Right cardiac atrium (tissue), 5 donors: Measurements from ENCODE around the gene DCTD. TPM values are rescaled to one million over a fixed set of nuclear protein-coding genes. Genes with fewer than 3 reads are reported as not detected.

ENCODE experiments used
- ATAC-seq, 2 donors: fragments of 200-7000 bp; cut with Tn5 transposase; one replicate each; pipeline versions ENCODE4 v1.8.0 to v1.9.1; 2020; ENCODE audit warnings: moderate library complexity in 2 of 2, mild to moderate bottlenecking in 1 of 2
- DNase-seq, 3 donors: peaks; one replicate each; pipeline ENCODE4 v3.0.0-alpha.2; 2020
- H3K27ac ChIP-seq: one replicate; pipeline ENCODE4 v1.5.1; 2013; ENCODE audit warnings: mild to moderate bottlenecking, low read length, control low read depth, moderate library complexity
- H3K27me3 ChIP-seq: one replicate; pipeline ENCODE4 v1.6.1; 2013; ENCODE audit not compliant: control insufficient read depth, insufficient read depth
- H3K4me1 ChIP-seq: one replicate; pipeline ENCODE4 v1.6.1; 2013; ENCODE audit warnings: low read length; ENCODE audit not compliant: control insufficient read depth, insufficient read depth
- H3K4me3 ChIP-seq: one replicate; pipeline ENCODE4 v1.5.1; 2013; ENCODE audit warnings: low read length, control low read depth
- H3K9me3 ChIP-seq: one replicate; pipeline ENCODE4 v1.6.1; 2013; ENCODE audit warnings: low read length; ENCODE audit not compliant: control insufficient read depth
- WGBS: extraction: QIAGEN DNeasy Blood & Tissue Kit; methylation state at CpG from one replicate; pipeline ENCODE4 v1.1.7; 2013; 5-methylcytosine and 5-hydroxymethylcytosine counted together
- intact Hi-C, 4 donors: fragments of 100-400 bp; cut with DNase I; formaldehyde crosslinking; loops; one replicate each; pipeline versions ENCODE4 v1.11.0 to v1.14.0; 2022 to 2023
- polyA plus RNA-seq: library from polyadenylated mRNA; stranded (reverse); fragments of 200-250 nt; gene quantifications from one replicate; pipeline ENCODE4 v1.2.3, GENCODE V29; 2013
- total RNA-seq, 4 donors: library from RNA; stranded (reverse); fragmentation: NEBNext Ultra II Directional; extraction: Animal tissue kit (Norgen Biotek cat#: 25700); gene quantifications; one replicate each; pipeline ENCODE4 v1.2.1, GENCODE V29; 2021
- donor health status: healthy with polysubstance abuse.
- donor health status: DM: no; HTN: yes; CAD: no.
- donor health status: DM: no; HTN: no; CAD: no.
- donor health status: DM: no; HTN: yes; CAD: no; lungs with severe emphysema.
- donor health status: DM: yes; HTN: yes; CAD: no.

DCTD gene
- total and polyA plus RNA-seq, 5 donors: 26.7 to 56.0 (median 44.2) TPM

- no peak for DNase-seq
- intact Hi-C loops: no loop called here
- no peak overlapping the region for H3K4me3 ChIP-seq
- ATAC-seq: peak in 1 of 2 donors; percentile 30
- 85% methylated on average over 9 of the region's 9 CpGs for WGBS
- H3K4me1 ChIP-seq: no peaks in the 10 kb centered on the region
- H3K27ac ChIP-seq: no peak overlapping the region
- no peaks in the 10 kb centered on the region for H3K9me3 ChIP-seq
- H3K27me3 ChIP-seq: no peaks in the 10 kb centered on the region
These were observed 37.3 kb downstream of the DCTD start for GRCh38 chr4:182879913-182880312.

- Histone ChIP-seq H3K4me1 (no peaks in the 10 kb centered on the region), H3K4me3 (no peak overlapping the region), H3K9me3 (no peaks in the 10 kb centered on the region), H3K27ac (no peak overlapping the region), H3K27me3 (no peaks in the 10 kb centered on the region)
- ATAC-seq: no peak
- 79% methylated on average over 16 of the region's 16 CpGs for WGBS
- no peak for DNase-seq
- intact Hi-C loops: no loop called here
These were observed 38.3 kb downstream of the DCTD start for GRCh38 chr4:182878633-182879495.

GRCh38 chr4:182877326-182877883, 39.8 kb downstream of the DCTD start:
- Histone ChIP-seq H3K27me3 (no peaks in the 10 kb centered on the region), H3K27ac (no peak overlapping the region), H3K9me3 (no peaks in the 10 kb centered on the region), H3K4me3 (no peak overlapping the region), H3K4me1 (no peaks in the 10 kb centered on the region)
- no peak for DNase-seq
- WGBS: 88% methylated on average over 9 of the region's 9 CpGs
- intact Hi-C loops: no loop called here
- no peak for ATAC-seq

- H3K27ac ChIP-seq: no peak overlapping the region
- ATAC-seq (no peak), DNase-seq (no peak)
- WGBS: 99% methylated on average over 8 of the region's 8 CpGs
- H3K27me3 ChIP-seq: no peaks in the 10 kb centered on the region
- no peaks in the 10 kb centered on the region for H3K9me3 ChIP-seq
- intact Hi-C loops: no loop called here
- H3K4me1 ChIP-seq: no peaks in the 10 kb centered on the region
- no peak overlapping the region for H3K4me3 ChIP-seq
These were observed 40.8 kb downstream of the DCTD start for GRCh38 chr4:182876427-182876826.

- DNase-seq: no peak
- intact Hi-C loops: no loop called here
- no peaks in the 10 kb centered on the region for H3K9me3 ChIP-seq
- no peak overlapping the region for H3K27ac ChIP-seq
- 84% methylated on average over 20 of the region's 20 CpGs for WGBS
- no peak for ATAC-seq
- no peak overlapping the region for H3K4me3 ChIP-seq
- H3K27me3 ChIP-seq: no peaks in the 10 kb centered on the region
- H3K4me1 ChIP-seq: no peaks in the 10 kb centered on the region
These were observed 41.5 kb downstream of the DCTD start for GRCh38 chr4:182875453-182876405.

GRCh38 chr4:182874797-182875345, 42.3 kb downstream of the DCTD start:
- H3K9me3 ChIP-seq: no peaks in the 10 kb centered on the region
- H3K4me3 ChIP-seq: no peak overlapping the region
- DNase-seq: no peak
- intact Hi-C loops: no loop called here
- no peaks in the 10 kb centered on the region for H3K4me1 ChIP-seq
- 87% methylated on average over 10 of the region's 10 CpGs for WGBS
- H3K27ac ChIP-seq: no peak overlapping the region
- H3K27me3 ChIP-seq: no peaks in the 10 kb centered on the region
- ATAC-seq: no peak

GRCh38 chr4:182874304-182874751, 42.9 kb downstream of the DCTD start:
- no peak overlapping the region for H3K27ac ChIP-seq
- ATAC-seq: no peak
- WGBS: 73% methylated on average over 12 of the region's 12 CpGs
- DNase-seq: no peak
- no peak overlapping the region for H3K4me3 ChIP-seq
- H3K4me1 ChIP-seq: no peaks in the 10 kb centered on the region
- H3K27me3 ChIP-seq: no peaks in the 10 kb centered on the region
- intact Hi-C loops: no loop called here
- H3K9me3 ChIP-seq: no peaks in the 10 kb centered on the region

GRCh38 chr4:182873726-182874125, 43.5 kb downstream of the DCTD start:
- no peak overlapping the region for H3K4me3 ChIP-seq
- H3K27me3 ChIP-seq: no peaks in the 10 kb centered on the region
- DNase-seq (no peak), ATAC-seq (no peak)
- no peak overlapping the region for H3K27ac ChIP-seq
- H3K4me1 ChIP-seq: no peaks in the 10 kb centered on the region
- 96% methylated on average over 13 of the region's 13 CpGs for WGBS
- intact Hi-C loops: no loop called here
- H3K9me3 ChIP-seq: no peaks in the 10 kb centered on the region

GRCh38 chr4:182873289-182873688, 43.9 kb downstream of the DCTD start:
- Histone ChIP-seq H3K9me3 (no peaks in the 10 kb centered on the region), H3K27ac (no peak overlapping the region), H3K4me3 (no peak overlapping the region), H3K4me1 (no peaks in the 10 kb centered on the region), H3K27me3 (no peaks in the 10 kb centered on the region)
- intact Hi-C loops: no loop called here
- 97% methylated on average over 15 of the region's 15 CpGs for WGBS
- ATAC-seq: no peak
- no peak for DNase-seq

- intact Hi-C loops: no loop called here
- no peak overlapping the region for H3K4me3 ChIP-seq
- H3K9me3 ChIP-seq: no peaks in the 10 kb centered on the region
- no peak for ATAC-seq
- H3K27me3 ChIP-seq: no peaks in the 10 kb centered on the region
- H3K27ac ChIP-seq: no peak overlapping the region
- no peak for DNase-seq
- H3K4me1 ChIP-seq: no peaks in the 10 kb centered on the region
- 92% methylated on average over 13 of the region's 13 CpGs for WGBS
These were observed 44.3 kb downstream of the DCTD start for GRCh38 chr4:182872886-182873285.
